ENCODE data around the gene OGFOD1.
"Not testable (repeated sequence)": the region's sequence is repeated elsewhere in the genome, so short reads cannot be mapped to it uniquely, and the experiment has no call there.

The OGFOD1 gene

GRCh38 chr16:56483394-56483793 lies 32.0 kb downstream of the OGFOD1 start:
- H4K8ac ChIP-seq (ENCODE audit: low read depth, low read length) = no peak overlapping the region
- H3K9ac ChIP-seq (ENCODE audit: low read depth, low read length, poor library complexity) = no peak overlapping the region
- H2BK15ac ChIP-seq (ENCODE audit: low read length) = no peak overlapping the region
- no peak for DNase-seq (ENCODE audit: low spot score)
- H3K4ac ChIP-seq (ENCODE audit: low read length) = no peak overlapping the region
- no peak overlapping the region for H2BK120ac ChIP-seq (ENCODE audit: low read depth, low read length)
- H2AFZ ChIP-seq (ENCODE audit: low read length) = no peak overlapping the region
- H3K23ac ChIP-seq (ENCODE audit: low read depth, low read length, poor library complexity) = no peak overlapping the region
- H2BK5ac ChIP-seq (ENCODE audit: low read length) = no peak overlapping the region
- H2AK5ac ChIP-seq (ENCODE audit: low read depth, low read length) = no peak overlapping the region
- H3K4me2 ChIP-seq (ENCODE audit: insufficient read depth, low read length, poor library complexity, severe bottlenecking) = no peak overlapping the region
- H3K18ac ChIP-seq (ENCODE audit: low read length) = no peak overlapping the region
- H3K27me3 ChIP-seq (ENCODE audit: control insufficient read depth in 3 of 3, insufficient read depth in 3 of 3, low read depth in 1 of 3, low read length in 3 of 3) = no peaks in the 10 kb centered on the region
- peaks cover 10 to 71% of the 10 kb centered on the region in 2 donors for H3K36me3 ChIP-seq (replicated peaks in 1 of 2; ENCODE audit: control insufficient read depth in 2 of 2, insufficient read depth in 2 of 2, low read length in 2 of 2)
- no peak overlapping the region for H4K91ac ChIP-seq (ENCODE audit: low read depth, low read length, poor library complexity)
- no peaks in the 10 kb centered on the region for H3K79me1 ChIP-seq (ENCODE audit: low read depth, low read length)
- H3K27ac ChIP-seq (replicated peaks; ENCODE audit: low read length) = no peak overlapping the region
- H3K4me3 ChIP-seq (ENCODE audit: low read length in 2 of 2) = no peak overlapping the region
- no peaks in the 10 kb centered on the region for H3K9me3 ChIP-seq (replicated peaks in 1 of 2; ENCODE audit: control insufficient read depth in 2 of 2, insufficient read depth in 1 of 2, low read depth in 1 of 2, low read length in 2 of 2)
- H3K4me1 ChIP-seq (ENCODE audit: control insufficient read depth in 2 of 2, insufficient read depth in 1 of 2, low read depth in 1 of 2, low read length in 2 of 2) = no peaks in the 10 kb centered on the region
- H2BK12ac ChIP-seq (ENCODE audit: low read length) = no peak overlapping the region
- no peak overlapping the region for H3K14ac ChIP-seq (ENCODE audit: low read length)

DNA sequence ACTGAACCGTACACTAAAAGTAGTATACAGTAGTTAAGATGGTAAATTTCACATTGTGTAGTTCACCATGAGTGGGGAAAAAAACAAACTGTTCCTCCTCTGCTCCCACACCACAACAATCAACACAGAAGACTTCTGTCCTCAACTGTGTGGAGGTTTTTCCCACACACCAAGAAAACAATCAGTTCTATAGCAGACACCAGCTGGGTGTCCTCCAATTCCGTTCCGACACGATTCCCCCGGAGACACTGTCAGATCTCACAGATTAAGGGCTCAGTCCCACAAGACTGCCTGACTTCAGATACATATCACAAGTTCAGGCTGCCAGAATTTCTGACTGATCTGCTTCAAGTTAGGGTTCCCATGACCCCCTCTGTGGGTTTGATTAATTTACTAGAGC lies 36.7 kb downstream of the OGFOD1 start:
- no peak overlapping the region for H2AK5ac ChIP-seq (ENCODE audit: low read depth, low read length)
- H3K9ac ChIP-seq (ENCODE audit: low read depth, low read length, poor library complexity) = no peak overlapping the region
- H3K27ac ChIP-seq (replicated peaks; ENCODE audit: low read length) = no peak overlapping the region
- H4K8ac ChIP-seq (ENCODE audit: low read depth, low read length) = no peak overlapping the region
- no peak overlapping the region for H3K4me2 ChIP-seq (ENCODE audit: insufficient read depth, low read length, poor library complexity, severe bottlenecking)
- H3K14ac ChIP-seq (ENCODE audit: low read length) = no peak overlapping the region
- no peak overlapping the region for H2BK120ac ChIP-seq (ENCODE audit: low read depth, low read length)
- DNase-seq (ENCODE audit: low spot score) = no peak
- no peak overlapping the region for H3K18ac ChIP-seq (ENCODE audit: low read length)
- no peak overlapping the region for H4K91ac ChIP-seq (ENCODE audit: low read depth, low read length, poor library complexity)
- no CpG with 5 or more reads among the region's 5 CpGs for WGBS, 2 donors (ENCODE audit: extremely low coverage in 2 of 2, insufficient read length in 2 of 2, insufficient replicate concordance in 1 of 2)
- H3K79me1 ChIP-seq (ENCODE audit: low read depth, low read length) = no peaks in the 10 kb centered on the region
- no peak overlapping the region for H2AFZ ChIP-seq (ENCODE audit: low read length)
- H3K4me3 ChIP-seq (ENCODE audit: low read length in 2 of 2) = no peak overlapping the region
- H3K27me3 ChIP-seq (ENCODE audit: control insufficient read depth in 3 of 3, insufficient read depth in 3 of 3, low read depth in 1 of 3, low read length in 3 of 3) = no peaks in the 10 kb centered on the region
- H3K4ac ChIP-seq (ENCODE audit: low read length) = no peak overlapping the region
- no peak overlapping the region for H3K23ac ChIP-seq (ENCODE audit: low read depth, low read length, poor library complexity)
- H3K4me1 ChIP-seq (ENCODE audit: control insufficient read depth in 2 of 2, insufficient read depth in 1 of 2, low read depth in 1 of 2, low read length in 2 of 2) = no peaks in the 10 kb centered on the region
- H2BK12ac ChIP-seq (ENCODE audit: low read length) = no peak overlapping the region
- H2BK15ac ChIP-seq (ENCODE audit: low read length) = no peak overlapping the region
- H2BK5ac ChIP-seq (ENCODE audit: low read length) = no peak overlapping the region
- H3K9me3 ChIP-seq (replicated peaks in 1 of 2; ENCODE audit: control insufficient read depth in 2 of 2, insufficient read depth in 1 of 2, low read depth in 1 of 2, low read length in 2 of 2) = no peaks in the 10 kb centered on the region
- peaks cover 2 to 41% of the 10 kb centered on the region in 2 donors for H3K36me3 ChIP-seq (replicated peaks in 1 of 2; ENCODE audit: control insufficient read depth in 2 of 2, insufficient read depth in 2 of 2, low read length in 2 of 2)

DNA sequence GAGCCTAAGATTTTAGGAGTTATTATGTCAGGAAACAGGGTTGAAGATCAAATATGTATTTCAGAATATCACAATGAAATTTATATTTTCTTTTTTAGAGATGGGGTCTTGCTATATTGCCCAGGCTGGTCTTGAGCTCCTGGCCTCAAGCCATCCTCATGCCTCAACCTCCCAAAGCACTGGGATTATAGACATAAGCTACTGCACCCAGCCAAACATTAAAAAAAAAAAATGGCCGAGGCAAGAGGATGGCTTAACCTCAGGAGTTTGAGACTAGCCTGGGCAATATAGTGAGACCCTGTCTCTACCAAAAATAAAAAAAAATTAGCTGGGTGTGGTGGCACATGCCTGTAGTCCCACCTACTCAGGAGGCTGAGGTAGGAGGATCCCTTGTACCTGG lies 37.5 kb downstream of the OGFOD1 start:
- not testable (repeated sequence) for H3K9me3 ChIP-seq (replicated peaks in 1 of 2; ENCODE audit: control insufficient read depth in 2 of 2, insufficient read depth in 1 of 2, low read depth in 1 of 2, low read length in 2 of 2); H3K14ac ChIP-seq (ENCODE audit: low read length)
- no CpG with 5 or more reads among the region's 1 CpG for WGBS, 2 donors (ENCODE audit: extremely low coverage in 2 of 2, insufficient read length in 2 of 2, insufficient replicate concordance in 1 of 2)

DNA sequence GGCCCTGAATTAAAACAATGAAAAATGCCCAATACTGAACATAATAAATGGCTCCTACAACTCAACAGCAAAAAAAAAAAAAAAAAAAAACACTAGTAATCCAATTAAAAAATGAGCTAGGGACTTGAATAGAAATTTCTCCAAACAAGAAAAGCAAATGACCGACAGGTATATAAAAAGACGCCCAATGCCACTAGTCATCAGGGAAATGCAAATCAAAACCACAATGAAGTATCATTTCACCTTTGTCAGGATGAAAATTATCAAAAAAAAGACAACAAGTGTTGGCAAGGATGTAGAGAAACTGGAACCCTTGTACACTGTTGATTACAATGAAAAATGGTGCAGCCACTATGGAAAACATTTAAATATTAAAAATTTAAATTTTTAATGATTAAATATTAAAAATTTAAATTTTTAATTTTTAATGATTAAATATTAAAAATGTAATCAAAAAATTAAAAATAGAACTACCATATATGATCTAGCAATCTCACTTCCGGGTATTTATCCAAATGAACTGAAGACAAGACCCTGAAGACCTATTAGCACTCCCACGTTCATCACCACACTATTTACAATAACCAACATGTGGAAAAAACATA lies 40.4 kb downstream of the OGFOD1 start:
- no peak for DNase-seq (ENCODE audit: low spot score)
- Histone ChIP-seq H3K9ac (ENCODE audit: low read depth, low read length, poor library complexity) (no peak overlapping the region), H3K4me3 (ENCODE audit: low read length in 2 of 2) (no peak overlapping the region), H3K4me2 (ENCODE audit: insufficient read depth, low read length, poor library complexity, severe bottlenecking) (no peak overlapping the region), H3K14ac (ENCODE audit: low read length) (no peak overlapping the region), H2BK15ac (ENCODE audit: low read length) (no peak overlapping the region), H2BK12ac (ENCODE audit: low read length) (no peak overlapping the region), H3K23ac (ENCODE audit: low read depth, low read length, poor library complexity) (no peak overlapping the region), H3K4ac (ENCODE audit: low read length) (no peak overlapping the region), H2AFZ (ENCODE audit: low read length) (no peak overlapping the region), H3K36me3 (replicated peaks in 1 of 2; ENCODE audit: control insufficient read depth in 2 of 2, insufficient read depth in 2 of 2, low read length in 2 of 2) (peaks cover 2 to 28% of the 10 kb centered on the region in 2 donors), H4K91ac (ENCODE audit: low read depth, low read length, poor library complexity) (no peak overlapping the region), H2BK120ac (ENCODE audit: low read depth, low read length) (no peak overlapping the region), H4K8ac (ENCODE audit: low read depth, low read length) (no peak overlapping the region), H3K4me1 (ENCODE audit: control insufficient read depth in 2 of 2, insufficient read depth in 1 of 2, low read depth in 1 of 2, low read length in 2 of 2) (no peaks in the 10 kb centered on the region), H3K27ac (replicated peaks; ENCODE audit: low read length) (no peak overlapping the region), H2BK5ac (ENCODE audit: low read length) (no peak overlapping the region), H3K9me3 (replicated peaks in 1 of 2; ENCODE audit: control insufficient read depth in 2 of 2, insufficient read depth in 1 of 2, low read depth in 1 of 2, low read length in 2 of 2) (no peaks in the 10 kb centered on the region), H3K79me1 (ENCODE audit: low read depth, low read length) (no peaks in the 10 kb centered on the region), H2AK5ac (ENCODE audit: low read depth, low read length) (no peak overlapping the region), H3K18ac (ENCODE audit: low read length) (no peak overlapping the region), H3K27me3 (ENCODE audit: control insufficient read depth in 3 of 3, insufficient read depth in 3 of 3, low read depth in 1 of 3, low read length in 3 of 3) (no peaks in the 10 kb centered on the region)
- no CpG with 5 or more reads among the region's 4 CpGs for WGBS, 2 donors (ENCODE audit: extremely low coverage in 2 of 2, insufficient read length in 2 of 2, insufficient replicate concordance in 1 of 2)

More for the DNA sequence above, 37.5 kb downstream of the OGFOD1 start:
- H3K79me1 ChIP-seq (ENCODE audit: low read depth, low read length); H3K4me2 ChIP-seq (ENCODE audit: insufficient read depth, low read length, poor library complexity, severe bottlenecking); H2BK12ac ChIP-seq (ENCODE audit: low read length); H4K91ac ChIP-seq (ENCODE audit: low read depth, low read length, poor library complexity); H3K4me1 ChIP-seq (ENCODE audit: control insufficient read depth in 2 of 2, insufficient read depth in 1 of 2, low read depth in 1 of 2, low read length in 2 of 2); H3K4ac ChIP-seq (ENCODE audit: low read length); H2BK15ac ChIP-seq (ENCODE audit: low read length); H2AK5ac ChIP-seq (ENCODE audit: low read depth, low read length); H3K27me3 ChIP-seq (ENCODE audit: control insufficient read depth in 3 of 3, insufficient read depth in 3 of 3, low read depth in 1 of 3, low read length in 3 of 3); H3K27ac ChIP-seq (replicated peaks; ENCODE audit: low read length); H2BK5ac ChIP-seq (ENCODE audit: low read length); H3K9ac ChIP-seq (ENCODE audit: low read depth, low read length, poor library complexity); H3K4me3 ChIP-seq (ENCODE audit: low read length in 2 of 2); H3K18ac ChIP-seq (ENCODE audit: low read length); H2AFZ ChIP-seq (ENCODE audit: low read length); H2BK120ac ChIP-seq (ENCODE audit: low read depth, low read length); H4K8ac ChIP-seq (ENCODE audit: low read depth, low read length); DNase-seq (ENCODE audit: low spot score); H3K23ac ChIP-seq (ENCODE audit: low read depth, low read length, poor library complexity): not testable (repeated sequence)
- H3K36me3 ChIP-seq (replicated peaks in 1 of 2; ENCODE audit: control insufficient read depth in 2 of 2, insufficient read depth in 2 of 2, low read length in 2 of 2) = peaks cover 2 to 35% of the 10 kb centered on the region in 2 donors

Data from neuronal stem cell (in vitro differentiated cells).